Epidermal melanocyte (primary cell): ENCODE results near the gene UBE2D2.

Source experiments
- DNase-seq: peaks from one replicate; pipeline ENCODE4 v3.0.0; 2011; ENCODE audit warnings: low spot score; ENCODE audit not compliant: insufficient read length

UBE2D2 gene

DNA sequence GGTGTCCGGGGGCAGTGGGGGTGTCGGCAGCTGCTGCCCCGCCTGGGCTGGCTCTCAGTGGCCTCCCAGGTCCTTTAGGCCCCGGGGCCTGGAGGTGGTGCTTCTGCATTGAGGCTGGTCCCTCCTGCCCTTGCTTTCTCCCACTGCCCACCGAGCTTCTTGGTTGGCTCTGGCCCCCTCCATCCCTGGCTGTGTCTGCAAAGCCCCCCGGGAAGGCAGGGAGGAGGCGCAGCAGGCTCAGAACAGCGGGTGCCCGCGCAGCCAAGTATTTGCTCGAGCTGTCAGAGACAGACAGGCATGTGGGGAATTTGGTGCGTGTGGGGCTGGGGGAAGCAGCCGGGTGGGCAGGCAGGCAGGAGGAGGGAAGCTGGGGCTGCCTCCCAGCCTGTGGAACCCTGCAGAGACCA, 98.6 kb downstream of the UBE2D2 start:
- DNase-seq = no peak

GRCh38 chr5:139660105-139660922, 99.2 kb downstream of the UBE2D2 start:
- DNase-seq = peak; percentile 84

DNA sequence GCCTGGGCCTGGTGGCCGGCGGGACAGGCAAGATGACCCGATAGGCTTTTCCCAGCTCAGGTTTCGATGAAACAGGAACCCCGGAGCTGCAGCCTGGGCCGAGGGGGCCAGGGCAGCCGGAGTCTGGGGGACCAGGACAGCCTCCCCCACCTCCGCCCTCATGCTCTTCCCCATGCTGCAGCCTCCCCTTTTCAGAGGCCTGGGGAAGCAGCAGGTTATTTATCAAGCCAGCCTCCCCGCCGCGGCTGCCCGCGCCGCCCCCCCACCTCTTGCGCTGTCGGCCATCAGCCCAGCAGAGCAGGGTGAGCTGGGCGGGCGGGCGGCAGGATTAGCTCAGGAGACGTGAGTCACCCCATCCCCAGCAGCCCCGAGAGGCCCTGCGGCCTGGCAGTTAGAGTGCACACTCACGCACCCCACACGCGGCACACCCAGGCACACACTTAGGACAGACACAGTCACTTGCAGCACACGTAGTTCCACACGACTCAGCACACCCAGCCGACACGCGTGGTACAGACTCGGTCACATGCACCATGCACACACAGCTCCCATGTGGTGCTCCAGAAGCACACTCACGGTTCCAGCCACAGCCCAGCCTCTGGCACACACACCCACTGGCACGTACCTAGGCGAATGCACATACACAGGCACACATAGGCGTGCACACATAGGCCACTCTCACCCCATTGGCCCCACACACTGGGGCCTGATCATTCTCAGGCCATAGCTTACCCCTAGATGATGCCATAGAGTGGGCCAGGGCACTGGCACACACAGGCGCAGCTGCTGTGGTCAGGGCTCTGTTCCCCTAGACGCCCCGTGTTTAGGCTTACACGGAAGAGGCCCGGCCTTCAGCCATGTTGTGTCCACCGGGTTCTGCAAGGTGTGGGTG, 100.0 kb downstream of the UBE2D2 start:
- peak; percentile 63 for DNase-seq

- no peak for DNase-seq
These were observed 101.5 kb downstream of the UBE2D2 start for GRCh38 chr5:139662617-139663016.

- DNase-seq = no peak
These were observed 102.3 kb downstream of the UBE2D2 start for GRCh38 chr5:139663207-139664085.

DNA sequence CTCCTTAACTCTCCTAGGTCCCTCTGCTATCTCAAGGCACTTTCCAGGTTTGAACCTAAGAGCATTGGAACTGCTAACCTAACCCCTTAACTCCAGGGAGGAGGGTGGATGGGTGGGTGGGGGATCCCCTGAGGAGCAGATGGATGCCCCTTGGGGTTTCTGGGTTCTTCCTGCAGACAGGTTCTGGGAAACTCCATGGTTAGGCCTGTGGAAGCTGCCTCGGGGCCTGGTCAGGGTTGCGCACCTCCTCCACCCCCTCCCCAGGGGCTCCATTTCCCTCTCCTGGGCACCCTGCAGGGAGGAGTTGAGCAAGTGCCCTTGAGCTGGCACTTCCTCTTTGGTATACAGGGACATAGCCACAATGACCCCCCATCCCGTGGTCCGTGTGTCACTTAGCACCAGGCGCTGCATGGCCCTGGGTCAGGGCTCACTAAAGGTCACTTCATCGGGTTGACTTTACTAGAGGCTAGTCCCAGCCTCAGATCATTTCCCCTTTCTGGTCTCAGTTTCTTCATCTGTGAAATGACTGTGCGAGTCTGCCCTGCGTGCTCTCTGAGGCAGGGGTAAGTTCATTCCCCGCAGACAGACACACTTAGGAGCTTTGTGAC, 103.1 kb downstream of the UBE2D2 start:
- DNase-seq = no peak

- DNase-seq = no peak
These were observed 103.7 kb downstream of the UBE2D2 start for GRCh38 chr5:139664727-139665351.

DNA sequence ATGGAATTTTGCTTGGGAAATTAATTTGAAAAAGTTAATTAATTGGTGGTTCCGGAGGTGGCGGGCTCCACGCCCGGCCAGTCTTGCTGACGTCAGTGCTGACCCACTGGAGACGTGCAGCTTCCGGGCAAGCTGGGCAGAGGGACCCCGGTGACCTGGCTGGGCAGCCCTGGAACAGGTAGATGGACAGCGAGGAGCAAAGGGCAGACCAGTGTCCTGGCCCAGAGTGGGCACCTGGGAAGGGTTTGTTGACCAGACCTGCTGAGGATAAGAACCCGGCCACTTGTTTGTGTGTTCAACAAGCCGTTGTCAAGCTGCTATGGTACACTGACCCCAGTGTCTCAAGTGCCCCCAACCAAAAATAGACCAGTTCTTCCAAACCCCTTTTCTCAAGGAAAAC, 104.5 kb downstream of the UBE2D2 start:
- DNase-seq = no peak

DNA sequence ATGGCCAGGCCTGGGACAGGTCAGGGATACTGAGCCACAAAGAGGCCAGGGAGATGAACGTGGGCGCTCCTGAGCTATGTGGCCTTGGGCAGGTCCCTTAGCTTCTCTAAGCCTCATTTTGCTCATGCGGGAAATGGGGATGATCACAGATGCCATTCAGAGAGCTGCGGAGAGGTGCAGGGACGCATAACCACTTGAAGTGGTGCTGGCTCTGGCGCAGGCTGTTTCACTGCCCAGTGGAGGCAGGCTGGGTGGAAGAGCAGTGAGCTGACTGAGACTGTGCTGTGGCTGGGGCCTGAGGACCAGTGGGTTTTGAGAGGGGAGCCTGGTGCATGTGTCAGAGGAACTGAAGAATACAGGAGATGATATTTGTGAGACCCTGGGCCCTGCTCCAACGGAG, 105.4 kb downstream of the UBE2D2 start:
- DNase-seq = no peak

GRCh38 chr5:139667001-139667729, 106.0 kb downstream of the UBE2D2 start:
- no peak for DNase-seq

DNA sequence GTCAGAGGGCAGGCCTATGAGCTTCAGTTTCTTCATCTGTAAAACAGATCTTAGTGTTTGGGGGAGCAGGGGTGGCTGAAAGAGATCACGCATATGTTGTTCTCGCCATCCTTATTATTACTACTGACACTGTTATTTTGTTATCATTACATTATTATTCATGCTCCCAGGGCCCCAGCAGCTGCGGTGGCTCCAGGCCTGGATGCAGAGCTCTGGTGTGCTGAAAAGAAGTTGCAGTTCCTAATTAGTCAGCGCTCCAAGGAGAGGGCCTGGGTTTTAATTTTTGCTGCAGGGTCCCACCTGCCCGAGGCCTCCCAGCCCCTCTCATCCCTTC, 106.6 kb downstream of the UBE2D2 start:
- DNase-seq = no peak

DNA sequence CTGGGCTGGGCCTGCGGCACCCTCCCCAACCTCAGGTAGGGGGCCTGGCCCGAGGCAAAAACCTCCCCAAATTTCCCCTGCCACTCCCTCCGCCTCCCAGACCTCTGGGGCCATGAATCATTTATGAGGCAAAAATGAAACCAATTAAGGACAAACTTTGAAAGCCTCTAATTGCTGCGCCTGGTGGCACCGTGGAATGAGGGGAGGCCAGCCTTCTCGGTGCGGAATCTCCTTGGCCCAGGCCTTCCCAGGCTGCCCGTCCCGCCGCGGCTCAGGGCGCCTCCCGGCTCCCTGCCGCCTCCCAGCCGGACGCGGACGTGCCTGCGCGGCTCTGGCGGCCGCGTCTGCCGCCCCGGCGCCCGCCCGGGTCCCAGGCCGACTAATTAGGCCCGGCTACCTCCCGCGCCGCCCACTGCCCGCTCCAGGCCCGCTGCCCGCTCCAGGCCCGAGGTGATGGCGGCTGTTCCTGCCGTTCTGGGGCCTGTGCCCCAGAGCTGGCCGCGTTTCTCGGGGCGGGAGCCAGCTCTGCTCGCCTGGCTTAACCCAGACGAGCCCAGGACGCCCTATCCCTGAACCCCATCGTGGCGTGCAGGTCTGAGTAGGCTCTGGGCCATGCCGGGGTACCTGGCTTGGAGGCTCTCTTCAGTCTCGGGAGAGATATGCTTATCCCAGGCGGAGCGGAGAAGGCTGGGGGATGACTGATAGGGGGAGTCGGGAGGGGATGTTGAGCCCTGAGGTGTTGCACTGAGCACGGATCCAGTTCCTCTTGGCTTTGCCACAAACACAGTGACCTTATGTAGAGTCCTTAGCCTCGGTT, 107.1 kb downstream of the UBE2D2 start:
- DNase-seq = peak; percentile 61

DNA sequence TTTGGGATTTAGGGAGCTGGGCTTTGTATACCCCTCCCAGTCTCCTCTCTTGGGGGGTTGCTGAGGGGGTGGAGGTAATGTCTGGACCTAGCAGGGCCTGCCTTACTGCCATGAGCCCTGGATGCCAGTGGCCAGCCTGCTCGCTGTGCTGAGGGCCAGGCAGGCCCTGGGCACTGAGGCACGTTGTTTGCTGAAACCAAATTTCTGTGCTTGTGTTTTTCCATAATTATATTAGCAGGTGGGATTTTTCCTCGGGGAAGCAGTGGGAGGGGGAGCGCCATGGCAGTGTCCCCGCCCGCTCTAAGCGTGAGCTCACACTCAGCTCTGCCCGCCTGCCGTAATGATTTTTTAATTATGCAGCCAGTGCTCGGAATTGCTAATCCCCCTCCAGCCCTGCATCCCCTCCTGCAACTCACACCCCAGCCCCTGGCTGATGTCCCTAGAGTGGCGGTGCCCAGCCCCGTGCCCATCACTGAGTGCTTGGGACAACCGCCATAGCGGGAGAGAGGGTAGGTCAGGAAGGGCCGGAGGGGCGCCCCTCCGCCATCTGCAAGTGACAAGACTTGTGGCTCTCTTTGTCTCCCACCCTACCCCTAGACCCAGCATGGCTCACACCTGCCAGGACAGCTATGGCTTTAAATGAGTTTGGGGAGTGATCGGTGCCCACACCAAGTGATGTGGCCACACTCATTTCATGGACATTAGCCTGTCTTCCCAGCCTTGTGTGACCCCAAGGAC, 108.0 kb downstream of the UBE2D2 start:
- DNase-seq = no peak

DNA sequence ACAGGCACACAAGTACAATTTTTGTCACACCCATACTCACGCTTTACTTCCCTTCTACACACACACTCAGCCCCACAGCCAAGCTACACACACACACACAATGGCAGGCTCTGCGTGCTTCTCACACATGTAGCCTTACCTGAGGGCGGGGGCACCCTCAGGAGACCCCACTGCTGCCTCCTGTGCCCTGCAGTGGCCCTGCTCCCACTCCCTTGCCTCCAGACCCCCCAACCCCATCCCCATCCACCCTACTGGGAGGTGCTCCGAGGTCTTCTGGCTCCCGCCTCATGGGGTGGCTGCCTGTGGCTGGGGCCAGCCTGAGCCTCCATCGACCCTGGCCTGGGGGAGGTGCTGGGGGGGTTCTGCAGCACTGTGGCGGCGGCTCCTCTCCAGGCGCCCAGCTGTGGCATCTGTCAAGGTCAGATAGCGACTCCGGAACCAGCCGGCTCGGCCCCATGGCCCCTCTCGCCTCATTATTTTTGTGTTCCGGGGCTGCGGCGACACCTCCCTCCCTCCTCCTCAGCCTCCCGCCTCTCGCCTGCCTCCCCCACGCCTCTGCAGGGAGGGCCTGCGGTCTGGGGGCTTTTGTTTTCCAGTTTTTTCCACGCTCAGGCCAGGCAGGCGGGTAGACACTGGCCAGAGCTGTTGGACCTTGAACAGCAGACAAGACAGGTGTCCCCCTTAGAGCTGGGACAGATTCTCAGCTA, 108.7 kb downstream of the UBE2D2 start:
- no peak for DNase-seq

DNA sequence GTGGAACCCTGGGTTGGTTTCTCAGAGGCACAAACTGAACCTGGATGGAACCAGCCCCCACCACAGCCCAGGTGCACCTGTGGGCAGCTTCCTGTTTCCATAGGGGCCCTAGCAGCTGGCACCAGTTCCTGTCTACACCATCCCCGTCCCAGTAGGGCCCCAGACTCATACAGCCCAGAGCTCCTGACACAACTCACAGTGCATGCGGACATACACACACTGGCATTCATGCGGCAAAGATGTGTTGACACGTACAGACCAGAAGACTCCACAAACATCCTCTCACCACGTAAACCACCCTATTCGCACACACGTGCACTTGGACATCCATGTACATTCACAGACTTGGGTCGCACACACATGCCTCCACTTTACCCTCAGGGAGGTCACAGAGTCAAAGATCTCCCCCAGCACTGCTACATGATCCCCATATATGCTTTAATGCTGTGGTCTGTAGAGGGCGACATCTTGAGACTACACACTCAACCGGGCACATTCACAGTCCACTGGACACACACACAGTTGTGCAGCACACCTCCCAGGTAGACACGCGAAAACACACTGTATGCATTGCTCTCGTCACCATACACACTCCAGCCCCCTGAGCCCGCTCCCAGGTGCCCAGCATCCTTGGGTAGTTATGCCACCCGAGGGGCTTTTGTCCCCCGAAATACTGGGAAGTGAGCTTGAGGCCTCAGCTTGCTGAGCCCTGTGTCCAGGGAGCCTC, 109.4 kb downstream of the UBE2D2 start:
- no peak for DNase-seq

DNA sequence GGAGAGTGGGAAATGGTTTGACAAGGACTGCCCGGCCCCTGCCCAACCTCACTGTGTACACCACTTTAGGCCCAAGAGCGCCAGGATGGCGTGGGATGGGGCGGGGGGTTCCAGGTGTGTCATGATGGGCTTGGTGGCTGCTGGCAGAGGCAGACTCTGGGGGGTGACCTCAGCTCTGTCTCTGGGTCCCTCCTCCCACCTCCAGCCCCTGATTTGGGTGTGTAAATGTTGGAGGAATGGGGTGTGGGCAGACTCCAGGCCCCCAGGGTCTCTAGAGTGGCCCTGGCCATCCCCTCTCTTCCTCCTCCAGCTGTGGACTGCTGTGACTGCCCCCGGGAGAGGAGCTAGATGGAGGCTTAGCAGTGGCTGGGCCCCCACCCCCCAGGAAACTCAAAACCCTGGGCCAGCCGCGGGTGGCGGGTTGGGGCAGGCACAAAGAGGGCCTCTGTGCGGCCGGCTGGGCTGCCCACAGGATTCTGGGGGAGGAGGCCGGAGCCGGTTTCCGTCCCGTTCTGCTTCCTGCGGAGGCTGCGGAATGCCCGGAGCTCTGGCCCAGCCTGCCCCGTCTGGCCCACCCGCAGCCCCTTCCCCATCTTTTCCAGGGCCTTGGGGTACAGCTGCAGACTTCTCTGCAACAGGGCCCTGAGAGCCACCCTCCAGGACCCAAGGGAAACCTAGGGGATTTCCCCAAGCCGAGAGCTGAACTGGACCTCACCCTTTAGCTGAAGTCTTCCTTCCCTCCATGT, 110.1 kb downstream of the UBE2D2 start:
- DNase-seq = peak; percentile 87
